IMR-90 (cell line): ENCODE data around the gene CDRT15. TPM values are rescaled to one million over a fixed set of nuclear protein-coding genes. Genes with fewer than 3 reads are reported as not detected.

Experiments
- ATAC-seq: fragments of 200-7000 bp; cut with Tn5 transposase; 2 replicates; pipeline ENCODE4 v1.9.1; 2020; ENCODE audit warnings: low read depth, mild to moderate bottlenecking, moderate library complexity
- BruUV-seq: library from RNA; stranded (reverse); fragments of 400-500 nt; replicated peaks from 2 replicates; lab custom pipeline; 2021; lab: Mats Ljungman, UMichigan
- CTCF ChIA-PET: fragments of 300-600 bp; formaldehyde crosslinking; extraction: SDS; loops from one replicate; lab custom pipeline; 2021; ENCODE audit warnings: antibody characterized with exemption; lab: Yijun Ruan, JAX
- POLR2A ChIA-PET: fragments of 300-600 bp; sonication (Branson Sonifier 250); formaldehyde crosslinking; loops from one replicate; lab custom pipeline; 2022; ENCODE audit warnings: antibody characterized with exemption; ENCODE audit not compliant: unreplicated experiment; lab: Charles Lee
- DNase-seq: peaks from one replicate; pipeline ENCODE4 v3.0.0; 2013
- H2AFZ ChIP-seq: replicated peaks from 2 replicates; pipeline ENCODE3; 2013; ENCODE audit warnings: low read length, mild to moderate bottlenecking; ENCODE audit not compliant: poor library complexity
- H2AK5ac ChIP-seq: 2 replicates; pipeline ENCODE4 v1.6.1; 2013; ENCODE audit warnings: low read depth, low read length, inconsistent platforms
- H2AK9ac ChIP-seq: replicated peaks from 2 replicates; pipeline ENCODE3; 2013; ENCODE audit warnings: mild to moderate bottlenecking, low read depth, low read length, moderate library complexity; ENCODE audit not compliant: poor library complexity
- H2BK120ac ChIP-seq: 2 replicates; pipeline ENCODE4 v1.6.1; 2013; ENCODE audit warnings: low read depth, low read length, inconsistent platforms
- H2BK15ac ChIP-seq: 3 replicates; pipeline ENCODE4 v1.6.1; 2013; ENCODE audit warnings: low read depth, low read length, inconsistent platforms
- H2BK20ac ChIP-seq: 2 replicates; pipeline ENCODE4 v1.6.1; 2013; ENCODE audit warnings: low read depth, mild to moderate bottlenecking, inconsistent platforms, low read length, moderate library complexity
- H2BK5ac ChIP-seq: 2 replicates; pipeline ENCODE4 v1.6.1; 2013; ENCODE audit warnings: mild to moderate bottlenecking, low read depth, low read length, inconsistent platforms; ENCODE audit not compliant: poor library complexity, severe bottlenecking
- H3K14ac ChIP-seq: replicated peaks from 2 replicates; pipeline ENCODE4 v1.6.1; 2013; ENCODE audit warnings: low read depth, low read length, inconsistent platforms
- H3K18ac ChIP-seq: 2 replicates; pipeline ENCODE4 v1.6.1; 2013; ENCODE audit warnings: low read depth, low read length, control low read depth
- H3K23ac ChIP-seq: 2 replicates; pipeline ENCODE4 v1.6.1; 2013; ENCODE audit warnings: low read depth, low read length, inconsistent platforms
- H3K27ac ChIP-seq: 2 replicates; pipeline ENCODE4 v1.5.1; 2013; ENCODE audit warnings: mild to moderate bottlenecking, control low read depth, low read length; ENCODE audit not compliant: insufficient read depth
- H3K27me3 ChIP-seq: 2 replicates; pipeline ENCODE4 v1.6.1; 2013; ENCODE audit warnings: low read length; ENCODE audit not compliant: control insufficient read depth, insufficient read depth
- H3K36me3 ChIP-seq: 2 replicates; pipeline ENCODE4 v1.6.1; 2013; ENCODE audit warnings: low read length, mixed read lengths; ENCODE audit not compliant: control insufficient read depth, insufficient read depth
- H3K4ac ChIP-seq: 2 replicates; pipeline ENCODE4 v1.6.1; 2013; ENCODE audit warnings: low read depth, low read length, inconsistent platforms
- H3K4me1 ChIP-seq: 2 replicates; pipeline ENCODE4 v1.6.1; 2013; ENCODE audit warnings: low read length, mixed read lengths; ENCODE audit not compliant: control insufficient read depth, insufficient read depth
- H3K4me2 ChIP-seq: 2 replicates; pipeline ENCODE4 v1.6.1; 2013; ENCODE audit warnings: low read depth, mild to moderate bottlenecking, control low read depth, low read length, moderate library complexity
- H3K4me3 ChIP-seq: 2 replicates; pipeline ENCODE4 v1.5.1; 2013; ENCODE audit warnings: low read depth, mild to moderate bottlenecking, control low read depth, low read length, moderate library complexity; ENCODE audit not compliant: insufficient read depth
- H3K56ac ChIP-seq: 2 replicates; pipeline ENCODE4 v1.6.1; 2013; ENCODE audit warnings: low read length, inconsistent platforms; ENCODE audit not compliant: insufficient read depth; ENCODE audit errors: extremely low read depth
- H3K79me1 ChIP-seq, 2 experiments: 2 replicates each; pipeline ENCODE4 v1.6.1; 2013; ENCODE audit warnings: low read length in 2 of 2, inconsistent platforms in 1 of 2, low read depth in 1 of 2
- H3K9ac ChIP-seq: 2 replicates; pipeline ENCODE4 v1.6.1; 2013; ENCODE audit warnings: low read depth, low read length, control low read depth
- H3K9me1 ChIP-seq: 2 replicates; pipeline ENCODE4 v1.6.1; 2013; ENCODE audit warnings: low read length, inconsistent platforms; ENCODE audit not compliant: insufficient read depth
- H3K9me3 ChIP-seq: 2 replicates; pipeline ENCODE4 v1.6.1; 2013; ENCODE audit warnings: low read length; ENCODE audit not compliant: control insufficient read depth, insufficient read depth
- H4K20me1 ChIP-seq: 2 replicates; pipeline ENCODE4 v1.6.1; 2013; ENCODE audit warnings: low read length, inconsistent platforms; ENCODE audit not compliant: insufficient read depth
- H4K5ac ChIP-seq: 2 replicates; pipeline ENCODE4 v1.6.1; 2013; ENCODE audit warnings: mild to moderate bottlenecking, low read depth, low read length, control low read depth
- H4K8ac ChIP-seq, 2 experiments: 2 replicates each; pipeline ENCODE4 v1.6.1; 2013; ENCODE audit warnings: low read depth in 2 of 2, low read length in 2 of 2, control low read depth in 1 of 2, inconsistent platforms in 1 of 2
- H4K91ac ChIP-seq: 2 replicates; pipeline ENCODE4 v1.6.1; 2013; ENCODE audit warnings: low read depth, low read length, inconsistent platforms; ENCODE audit not compliant: insufficient read depth
- BHLHE40 ChIP-seq: fragments of 150-350 bp; IDR thresholded peaks from 2 replicates; pipeline ENCODE4 v1.6.1; 2016; ENCODE audit warnings: mild to moderate bottlenecking, low read depth, low read length
- CEBPB ChIP-seq: IDR thresholded peaks from 2 replicates; pipeline ENCODE4 v1.6.1; 2012; ENCODE audit warnings: low read depth, low read length, improper control_type of control experiment
- CHD1 ChIP-seq: IDR thresholded peaks from 2 replicates; pipeline ENCODE4 v1.6.1; 2012; ENCODE audit warnings: low read depth, low read length, improper control_type of control experiment
- CTCF ChIP-seq: conservative IDR thresholded peaks from 2 replicates; pipeline ENCODE4 v1.5.1; 2012; ENCODE audit warnings: mild to moderate bottlenecking, low read depth, low read length, improper control_type of control experiment
- ELK1 ChIP-seq: fragments of 150-350 bp; IDR thresholded peaks from 2 replicates; pipeline ENCODE4 v1.6.1; 2016; ENCODE audit warnings: low read depth, mild to moderate bottlenecking, low read length, moderate library complexity, borderline replicate concordance
- FOS ChIP-seq: fragments of 150-350 bp; IDR thresholded peaks from 2 replicates; pipeline ENCODE4 v1.6.1; 2016; ENCODE audit warnings: low read depth, low read length
- MAFK ChIP-seq: IDR thresholded peaks from 2 replicates; pipeline ENCODE4 v1.6.1; 2012; ENCODE audit warnings: low read depth, low read length, improper control_type of control experiment
- MAZ ChIP-seq: IDR thresholded peaks from 2 replicates; pipeline ENCODE4 v1.6.1; 2012; ENCODE audit warnings: low read depth, mild to moderate bottlenecking, low read length, improper control_type of control experiment, moderate library complexity, borderline replicate concordance
- MXI1 ChIP-seq: IDR thresholded peaks from 2 replicates; pipeline ENCODE4 v1.6.1; 2012; ENCODE audit warnings: low read depth, mild to moderate bottlenecking, low read length, moderate library complexity, borderline replicate concordance
- NFE2L2 ChIP-seq: fragments of 150-350 bp; IDR thresholded peaks from 2 replicates; pipeline ENCODE4 v1.6.1; 2016; ENCODE audit warnings: low read depth, mild to moderate bottlenecking, low read length
- POLR2A ChIP-seq: IDR thresholded peaks from 2 replicates; pipeline ENCODE4 v1.6.1; 2012; ENCODE audit warnings: mild to moderate bottlenecking, low read depth, low read length
- RAD21 ChIP-seq: IDR thresholded peaks from 2 replicates; pipeline ENCODE4 v1.6.1; 2012; ENCODE audit warnings: low read length, improper control_type of control experiment
- RCOR1 ChIP-seq: IDR thresholded peaks from 2 replicates; pipeline ENCODE4 v1.6.1; 2012; ENCODE audit warnings: mild to moderate bottlenecking, low read length, improper control_type of control experiment; ENCODE audit not compliant: insufficient replicate concordance
- RFX5 ChIP-seq: IDR thresholded peaks from 2 replicates; pipeline ENCODE4 v1.8.0; 2012; ENCODE audit warnings: low read depth, mild to moderate bottlenecking, low read length, moderate library complexity
- SMC3 ChIP-seq: fragments of 150-350 bp; IDR thresholded peaks from 2 replicates; pipeline ENCODE4 v1.6.1; 2016; ENCODE audit warnings: low read depth, mild to moderate bottlenecking, antibody characterized with exemption, low read length, moderate library complexity
- WGBS, 2 experiments: methylation state at CpG; one replicate each; pipeline versions ENCODE4 v1.1.5 to v1.1.7; 2013; ENCODE audit warnings: missing lambda C conversion rate in 2 of 2; ENCODE audit not compliant: insufficient read length in 1 of 2; ENCODE audit errors: extremely low coverage in 2 of 2; 5-methylcytosine and 5-hydroxymethylcytosine counted together
- dilution Hi-C: fragments of 300-500 bp; cut with HindIII; formaldehyde crosslinking; loops from one replicate; pipeline ENCODE4 v1.14.3; 2018; ENCODE audit warnings: low sequenced_read_pairs; ENCODE audit not compliant: unreplicated experiment
- in situ Hi-C: fragments of 300-500 bp; cut with MboI; formaldehyde crosslinking; loops from 3 replicates; pipeline ENCODE4 v1.14.3; 2019; ENCODE audit warnings: low sequenced_read_pairs, inconsistent platforms, mixed read lengths
- intact Hi-C: fragments of 100-400 bp; cut with micrococcal nuclease; formaldehyde crosslinking; loops from 2 replicates; pipeline ENCODE4 v1.10.0; 2022
- polyA plus RNA-seq, 3 experiments: library from polyadenylated mRNA; depleted of rRNA; stranded (reverse); fragments of >200 nt; gene quantifications; 2 replicates each; pipeline ENCODE4 v1.2.3, GENCODE V29; 2012; ENCODE audit warnings: low replicate concordance in 1 of 3
- total RNA-seq: library from RNA; depleted of rRNA; stranded (reverse); fragments of >200 nt; gene quantifications from 2 replicates; pipeline ENCODE4 v1.2.3, GENCODE V29; 2012
- TF ChIP-seq, protein P1 (sequence below): fragments of 150-350 bp; IDR thresholded peaks from 2 replicates; pipeline ENCODE4 v1.6.1; 2017; ENCODE audit warnings: mild to moderate bottlenecking, antibody characterized with exemption, low read length, low read depth

CDRT15 gene
- total and polyA plus RNA-seq, 2 of the 4 experiments (the other 2 are of a cell fraction), result not detected

- no peak for DNase-seq
- TF ChIP-seq ELK1, result no peak
- no peak for TF ChIP-seq RCOR1
- TF ChIP-seq CHD1, result no peak
- no peak for TF ChIP-seq MAFK
- no peak for TF ChIP-seq FOS
- no peak for TF ChIP-seq SMC3
- TF ChIP-seq MAZ, result no peak
- TF ChIP-seq, protein P1, sequence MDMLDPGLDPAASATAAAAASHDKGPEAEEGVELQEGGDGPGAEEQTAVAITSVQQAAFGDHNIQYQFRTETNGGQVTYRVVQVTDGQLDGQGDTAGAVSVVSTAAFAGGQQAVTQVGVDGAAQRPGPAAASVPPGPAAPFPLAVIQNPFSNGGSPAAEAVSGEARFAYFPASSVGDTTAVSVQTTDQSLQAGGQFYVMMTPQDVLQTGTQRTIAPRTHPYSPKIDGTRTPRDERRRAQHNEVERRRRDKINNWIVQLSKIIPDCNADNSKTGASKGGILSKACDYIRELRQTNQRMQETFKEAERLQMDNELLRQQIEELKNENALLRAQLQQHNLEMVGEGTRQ, result no peak
- TF ChIP-seq RAD21, result no peak
- no peak for TF ChIP-seq MXI1
- TF ChIP-seq NFE2L2, result no peak
- no peak for TF ChIP-seq CEBPB
- TF ChIP-seq BHLHE40, result no peak
- TF ChIP-seq CTCF, result no peak
- no peak for TF ChIP-seq POLR2A
- TF ChIP-seq RFX5, result no peak
- ChIA-PET CTCF (no interaction called here), POLR2A (no interaction called here)
- Histone ChIP-seq H3K79me1 (no peaks in the 10 kb centered on the region), H3K9ac (no peak overlapping the region), H2BK15ac (no peak overlapping the region), H3K14ac (no peak overlapping the region), H3K4me3 (no peak overlapping the region), H3K27ac (no peak overlapping the region), H2BK5ac (no peak overlapping the region), H3K56ac (no peak overlapping the region), H3K9me1 (no peaks in the 10 kb centered on the region), H2AFZ (no peak overlapping the region), H4K5ac (no peak overlapping the region), H3K4me1 (no peaks in the 10 kb centered on the region), H2AK9ac (no peak overlapping the region), H3K9me3 (no peaks in the 10 kb centered on the region), H3K23ac (no peak overlapping the region), H3K18ac (no peak overlapping the region), H4K20me1 (no peaks in the 10 kb centered on the region), H3K27me3 (peaks cover 24% of the 10 kb centered on the region), H4K91ac (no peak overlapping the region), H2BK20ac (no peak overlapping the region), H3K4ac (no peak overlapping the region), H3K36me3 (no peaks in the 10 kb centered on the region), H4K8ac (no peak overlapping the region), H3K4me2 (no peak overlapping the region), H2BK120ac (no peak overlapping the region), H2AK5ac (no peak overlapping the region)
- in situ Hi-C loops, result no loop called here
- dilution Hi-C loops, result no loop called here
- 10% methylated on average over 2 of the region's 5 CpGs; no CpG with 5 or more reads in 1 of the 2 experiments for WGBS, 2 experiments
- intact Hi-C loops, result no loop called here
- BruUV-seq, result no TSS peak
- ATAC-seq, result no peak
Measured at GRCh38 chr17:14269473-14269872, 32.8 kb upstream of the CDRT15 start.
